HepG2 (cell line): Measurements from ENCODE around the gene PPIL3. TPM values are rescaled to one million over a fixed set of nuclear protein-coding genes. Genes with fewer than 3 reads are reported as not detected.
A peak's percentile ranks its signal among the peaks of the same experiment; 100 is the strongest.

Experiments
- ADNP ChIP-seq: sonication (generic); formaldehyde crosslinking; IDR thresholded peaks from 2 replicates; pipeline ENCODE4 v1.4.0; 2020; ENCODE audit warnings: missing genetic modification reagents
- AGO1 ChIP-seq: fragments of 200-400 bp; formaldehyde crosslinking; IDR thresholded peaks from 2 replicates; pipeline ENCODE4 v1.6.1; 2017; ENCODE audit warnings: mild to moderate bottlenecking, low read depth, low read length, moderate library complexity; ENCODE audit not compliant: poor library complexity, severe bottlenecking
- GRHL1 ChIP-seq: sonication (generic); formaldehyde crosslinking; conservative IDR thresholded peaks from 2 replicates; pipeline ENCODE4 v1.8.0; 2022; ENCODE audit warnings: missing genetic modification reagents
- MXD3 ChIP-seq: IDR thresholded peaks from 2 replicates; pipeline ENCODE4 v1.6.1; 2016; ENCODE audit warnings: mild to moderate bottlenecking, missing biosample characterization, missing genetic modification reagents
- NFATC3 ChIP-seq: sonication (generic); formaldehyde crosslinking; IDR thresholded peaks from 2 replicates; pipeline ENCODE4 v1.5.1; 2020; ENCODE audit warnings: mild to moderate bottlenecking, missing genetic modification reagents
- NFYC ChIP-seq: IDR thresholded peaks from 2 replicates; pipeline ENCODE4 v1.6.1; 2016; ENCODE audit warnings: missing genetic modification reagents, missing compliant biosample characterization
- NR0B2 ChIP-seq: sonication (generic); formaldehyde crosslinking; IDR thresholded peaks from 2 replicates; pipeline ENCODE4 v1.4.0; 2020; ENCODE audit warnings: mild to moderate bottlenecking, missing genetic modification reagents
- SNAI1 ChIP-seq: sonication (generic); formaldehyde crosslinking; IDR thresholded peaks from 2 replicates; pipeline ENCODE4 v1.5.0; 2020; ENCODE audit warnings: mild to moderate bottlenecking, missing genetic modification reagents, borderline replicate concordance
- SSRP1 ChIP-seq: IDR thresholded peaks from 2 replicates; pipeline ENCODE4 v1.6.1; 2016; ENCODE audit warnings: control low read depth
- TBX3 ChIP-seq: fragments of 450-650 bp; IDR thresholded peaks from 2 replicates; pipeline ENCODE4 v1.6.1; 2017; ENCODE audit warnings: antibody characterized with exemption, mild to moderate bottlenecking, inconsistent platforms, borderline replicate concordance
- ZBTB2 ChIP-seq: sonication (generic); formaldehyde crosslinking; IDR thresholded peaks from 2 replicates; pipeline ENCODE4 v1.8.0; 2022; ENCODE audit warnings: low read depth, missing genetic modification reagents
- ZFP1 ChIP-seq: IDR thresholded peaks from 2 replicates; pipeline ENCODE4 v1.6.1; 2016
- ZFYVE20 ChIP-seq: sonication (generic); formaldehyde crosslinking; IDR thresholded peaks from 2 replicates; pipeline ENCODE4 v1.8.0; 2023; ENCODE audit warnings: low read depth, mild to moderate bottlenecking, moderate library complexity, missing genetic modification reagents, borderline replicate concordance
- ZNF225 ChIP-seq: sonication (generic); formaldehyde crosslinking; IDR thresholded peaks from 2 replicates; pipeline ENCODE4 v1.4.0; 2020; ENCODE audit warnings: mild to moderate bottlenecking, missing genetic modification reagents
- ZNF788 ChIP-seq: sonication (generic); formaldehyde crosslinking; IDR thresholded peaks from 2 replicates; pipeline ENCODE4 v1.5.0; 2020; ENCODE audit warnings: mild to moderate bottlenecking, missing genetic modification reagents, borderline replicate concordance
- polyA plus RNA-seq, 8 experiments: library from polyadenylated mRNA; depleted of rRNA in 3 of 8; stranded (reverse) in 7 of 8; unstranded in 1 of 8; fragments of >200 nt; fragmentation: Illumina TruSeq in 4 of 8; extraction: Trizol in 4 of 8; gene quantifications; 2 replicates each; pipeline versions ENCODE4 v1.2.1 to v1.2.3, GENCODE V29; 2011 to 2016; ENCODE audit warnings: low read depth in 4 of 8, missing spikeins in 1 of 8, mixed read lengths in 1 of 8; ENCODE audit not compliant: insufficient read depth in 1 of 8
- total RNA-seq, 5 experiments: library from RNA; depleted of rRNA; stranded (reverse); fragments of >200 nt; fragmentation: Illumina TruSeq; extraction: Trizol; gene quantifications; 2 replicates each; pipeline ENCODE4 v1.2.3, GENCODE V29; 2016; ENCODE audit warnings: low read depth in 1 of 5
- TF ChIP-seq, protein P1 (sequence below): fragments of 450-650 bp; IDR thresholded peaks from 2 replicates; pipeline ENCODE4 v1.6.1; 2017; ENCODE audit warnings: mild to moderate bottlenecking
- TF ChIP-seq, protein P2 (sequence below): sonication (generic); formaldehyde crosslinking; IDR thresholded peaks from 2 replicates; pipeline ENCODE4 v1.9.0; 2021; ENCODE audit warnings: missing genetic modification reagents, mild to moderate bottlenecking, borderline replicate concordance
- TF ChIP-seq, protein P3 (sequence below): sonication (generic); formaldehyde crosslinking; IDR thresholded peaks from 2 replicates; pipeline ENCODE4 v1.4.0; 2020; ENCODE audit warnings: missing genetic modification reagents

Gene PPIL3
- total and polyA plus RNA-seq, 2 of the 13 experiments (the other 11 are each of a cell fraction or from before 2014, with no cell fraction given) = 98.7 to 107 TPM

DNA sequence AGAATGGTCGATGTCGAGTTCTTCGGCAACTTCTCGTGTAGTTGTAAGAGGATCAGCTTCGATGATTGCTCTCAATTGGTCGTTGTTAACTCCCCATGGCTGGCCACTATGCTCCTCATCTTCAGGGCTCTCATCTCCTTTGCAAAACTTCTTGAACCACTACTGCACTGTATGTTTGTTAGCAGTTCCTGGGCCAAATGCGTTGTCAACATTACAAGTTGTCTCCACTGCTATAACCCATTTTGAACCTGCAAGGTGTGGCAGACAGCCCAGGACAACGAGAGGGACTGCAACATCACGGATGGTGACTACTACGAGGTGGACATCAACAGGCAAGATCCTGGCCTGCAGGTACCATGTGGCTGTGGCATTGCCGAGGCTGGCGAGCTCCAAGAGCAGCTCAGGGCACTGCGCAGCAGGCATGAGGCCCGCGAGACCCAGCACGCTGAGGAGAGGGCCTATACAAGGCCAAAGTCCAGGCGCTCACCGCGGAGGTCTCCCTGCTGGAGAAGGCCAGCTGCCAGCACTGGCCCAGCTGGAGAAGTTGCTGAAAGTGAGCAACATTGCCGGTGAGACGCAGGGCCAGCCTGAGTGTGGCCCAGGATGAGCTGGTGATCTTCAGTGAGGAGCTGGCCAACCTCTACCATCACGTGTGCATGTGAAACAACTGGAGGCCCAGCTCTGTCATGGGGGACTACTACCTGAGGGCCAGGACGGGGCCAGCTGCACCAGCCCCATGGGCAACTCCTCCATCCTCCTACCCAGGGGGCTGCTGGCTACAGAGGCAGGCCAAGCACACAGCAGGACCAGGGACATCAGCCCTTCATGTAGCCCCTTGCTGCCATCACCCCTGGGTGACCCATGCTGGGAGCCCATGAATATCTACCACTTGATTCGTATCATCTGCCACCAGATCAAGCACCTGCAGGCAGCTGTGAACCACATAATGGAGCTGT lies 44.6 kb downstream of the PPIL3 start (continued):
- no peak; the same call in 1 of the 2 replicates for TF ChIP-seq NFATC3 (CRISPR knock-in tag)
- TF ChIP-seq, protein P1, sequence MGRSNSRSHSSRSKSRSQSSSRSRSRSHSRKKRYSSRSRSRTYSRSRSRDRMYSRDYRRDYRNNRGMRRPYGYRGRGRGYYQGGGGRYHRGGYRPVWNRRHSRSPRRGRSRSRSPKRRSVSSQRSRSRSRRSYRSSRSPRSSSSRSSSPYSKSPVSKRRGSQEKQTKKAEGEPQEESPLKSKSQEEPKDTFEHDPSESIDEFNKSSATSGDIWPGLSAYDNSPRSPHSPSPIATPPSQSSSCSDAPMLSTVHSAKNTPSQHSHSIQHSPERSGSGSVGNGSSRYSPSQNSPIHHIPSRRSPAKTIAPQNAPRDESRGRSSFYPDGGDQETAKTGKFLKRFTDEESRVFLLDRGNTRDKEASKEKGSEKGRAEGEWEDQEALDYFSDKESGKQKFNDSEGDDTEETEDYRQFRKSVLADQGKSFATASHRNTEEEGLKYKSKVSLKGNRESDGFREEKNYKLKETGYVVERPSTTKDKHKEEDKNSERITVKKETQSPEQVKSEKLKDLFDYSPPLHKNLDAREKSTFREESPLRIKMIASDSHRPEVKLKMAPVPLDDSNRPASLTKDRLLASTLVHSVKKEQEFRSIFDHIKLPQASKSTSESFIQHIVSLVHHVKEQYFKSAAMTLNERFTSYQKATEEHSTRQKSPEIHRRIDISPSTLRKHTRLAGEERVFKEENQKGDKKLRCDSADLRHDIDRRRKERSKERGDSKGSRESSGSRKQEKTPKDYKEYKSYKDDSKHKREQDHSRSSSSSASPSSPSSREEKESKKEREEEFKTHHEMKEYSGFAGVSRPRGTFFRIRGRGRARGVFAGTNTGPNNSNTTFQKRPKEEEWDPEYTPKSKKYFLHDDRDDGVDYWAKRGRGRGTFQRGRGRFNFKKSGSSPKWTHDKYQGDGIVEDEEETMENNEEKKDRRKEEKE = no peak
- no peak for TF ChIP-seq ADNP
- TF ChIP-seq, protein P2, sequence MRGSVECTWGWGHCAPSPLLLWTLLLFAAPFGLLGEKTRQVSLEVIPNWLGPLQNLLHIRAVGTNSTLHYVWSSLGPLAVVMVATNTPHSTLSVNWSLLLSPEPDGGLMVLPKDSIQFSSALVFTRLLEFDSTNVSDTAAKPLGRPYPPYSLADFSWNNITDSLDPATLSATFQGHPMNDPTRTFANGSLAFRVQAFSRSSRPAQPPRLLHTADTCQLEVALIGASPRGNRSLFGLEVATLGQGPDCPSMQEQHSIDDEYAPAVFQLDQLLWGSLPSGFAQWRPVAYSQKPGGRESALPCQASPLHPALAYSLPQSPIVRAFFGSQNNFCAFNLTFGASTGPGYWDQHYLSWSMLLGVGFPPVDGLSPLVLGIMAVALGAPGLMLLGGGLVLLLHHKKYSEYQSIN (CRISPR knock-in tag) = no peak
- TF ChIP-seq ZNF225 (CRISPR knock-in tag) = no peak
- no peak for TF ChIP-seq ZFP1 (CRISPR knock-in tag)
- 0 out of 2 replicates have a peak, but pooled peaks have one; percentile 22 for TF ChIP-seq SNAI1 (CRISPR knock-in tag)
- no peak for TF ChIP-seq ZBTB2 (CRISPR knock-in tag)
- TF ChIP-seq ZFYVE20 = 0 out of 2 replicates have a peak, but pooled peaks have one; percentile 34
- no peak for TF ChIP-seq NFYC (CRISPR knock-in tag)
- TF ChIP-seq TBX3 = no peak
- TF ChIP-seq, protein P3, sequence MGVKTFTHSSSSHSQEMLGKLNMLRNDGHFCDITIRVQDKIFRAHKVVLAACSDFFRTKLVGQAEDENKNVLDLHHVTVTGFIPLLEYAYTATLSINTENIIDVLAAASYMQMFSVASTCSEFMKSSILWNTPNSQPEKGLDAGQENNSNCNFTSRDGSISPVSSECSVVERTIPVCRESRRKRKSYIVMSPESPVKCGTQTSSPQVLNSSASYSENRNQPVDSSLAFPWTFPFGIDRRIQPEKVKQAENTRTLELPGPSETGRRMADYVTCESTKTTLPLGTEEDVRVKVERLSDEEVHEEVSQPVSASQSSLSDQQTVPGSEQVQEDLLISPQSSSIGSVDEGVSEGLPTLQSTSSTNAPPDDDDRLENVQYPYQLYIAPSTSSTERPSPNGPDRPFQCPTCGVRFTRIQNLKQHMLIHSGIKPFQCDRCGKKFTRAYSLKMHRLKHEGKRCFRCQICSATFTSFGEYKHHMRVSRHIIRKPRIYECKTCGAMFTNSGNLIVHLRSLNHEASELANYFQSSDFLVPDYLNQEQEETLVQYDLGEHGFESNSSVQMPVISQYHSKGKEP (CRISPR knock-in tag) = no peak
- no peak for TF ChIP-seq GRHL1 (CRISPR knock-in tag)
- peak; percentile 86; the same call in 1 of the 2 replicates for TF ChIP-seq MXD3 (CRISPR knock-in tag)
- TF ChIP-seq ZNF788 = no peak; the same call in 1 of the 2 replicates
- peak; percentile 39; the same call in 1 of the 2 replicates for TF ChIP-seq NR0B2 (CRISPR knock-in tag)
- no peak for TF ChIP-seq SSRP1
- TF ChIP-seq AGO1 = no peak
